OCI-LY3 (cell line): Measurements from ENCODE around the gene COL16A1.

Experiments
- CTCF ChIP-seq: fragments of 200-600, 300-600 bp; sonication (generic); IDR thresholded peaks from 2 replicates; pipeline ENCODE4 v1.5.1; 2014; ENCODE audit warnings: antibody characterized with exemption, low read length, low read depth
- EZH2phosphoT487 ChIP-seq: fragments of 200-600 bp; shearing (Covaris generic); IDR thresholded peaks from 2 replicates; pipeline ENCODE4 v1.6.1; 2018; ENCODE audit warnings: antibody characterized with exemption, mixed run types, low read depth

DNA sequence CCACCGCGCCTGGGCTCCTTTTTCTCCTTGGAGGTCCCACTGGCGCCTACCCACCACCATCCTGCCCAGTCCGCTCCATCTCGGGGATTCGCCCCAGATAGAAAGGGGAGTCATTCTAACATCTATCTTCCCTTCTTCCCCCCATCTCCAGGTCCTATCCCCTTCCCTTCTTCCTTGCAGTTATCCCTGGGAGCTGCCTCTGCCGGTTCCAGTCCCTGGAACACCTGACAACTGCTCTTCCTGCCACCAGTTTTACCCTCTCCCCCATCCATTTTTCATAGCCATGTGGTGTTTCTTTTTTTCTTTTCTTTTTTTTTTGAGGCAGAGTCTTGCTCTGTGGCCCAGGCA is 12.0 kb upstream of the COL16A1 start:
- TF ChIP-seq CTCF (no peak), EZH2phosphoT487 (no peak)
